OCI-LY1 (cell line): ENCODE results near the gene ITLN2.
"Not testable (repeated sequence)": the region's sequence is repeated elsewhere in the genome, so short reads cannot be mapped to it uniquely, and the experiment has no call there.

Source experiments
- EZH2 ChIP-seq: fragments of 200-600 bp; sonication (generic), shearing (Covaris generic); IDR thresholded peaks from 2 replicates; pipeline ENCODE4 v1.8.0; 2017; ENCODE audit warnings: borderline replicate concordance, mixed run types, mild to moderate bottlenecking, antibody characterized with exemption, low read length, moderate library complexity, mixed read lengths
- TF ChIP-seq, protein P1 (sequence below): fragments of 200-600 bp; sonication (generic), shearing (Covaris generic); IDR thresholded peaks from 2 replicates; pipeline ENCODE4 v1.5.1; 2017; ENCODE audit warnings: mild to moderate bottlenecking, antibody characterized with exemption, low read length, moderate library complexity, mixed read lengths

DNA sequence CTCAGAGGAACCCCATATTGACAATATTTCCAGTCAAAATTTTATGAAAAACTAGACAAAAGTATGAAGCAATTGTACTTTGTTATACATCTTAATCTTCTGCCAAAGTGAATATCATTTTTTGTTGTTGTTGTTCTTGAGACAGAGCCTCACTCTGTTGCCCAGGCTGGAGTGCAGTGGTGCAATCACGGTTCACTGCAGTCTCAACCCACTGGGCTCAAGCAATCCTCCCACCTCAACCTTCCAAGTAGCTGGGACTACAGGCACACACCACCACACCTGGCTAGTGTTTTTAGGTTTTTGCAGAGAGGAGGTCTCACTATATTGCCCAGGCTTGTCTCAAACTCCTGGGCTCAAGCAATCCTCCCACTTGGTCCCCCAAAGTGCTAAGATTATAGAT lies 52.4 kb downstream of the ITLN2 start:
- TF ChIP-seq, protein P1, sequence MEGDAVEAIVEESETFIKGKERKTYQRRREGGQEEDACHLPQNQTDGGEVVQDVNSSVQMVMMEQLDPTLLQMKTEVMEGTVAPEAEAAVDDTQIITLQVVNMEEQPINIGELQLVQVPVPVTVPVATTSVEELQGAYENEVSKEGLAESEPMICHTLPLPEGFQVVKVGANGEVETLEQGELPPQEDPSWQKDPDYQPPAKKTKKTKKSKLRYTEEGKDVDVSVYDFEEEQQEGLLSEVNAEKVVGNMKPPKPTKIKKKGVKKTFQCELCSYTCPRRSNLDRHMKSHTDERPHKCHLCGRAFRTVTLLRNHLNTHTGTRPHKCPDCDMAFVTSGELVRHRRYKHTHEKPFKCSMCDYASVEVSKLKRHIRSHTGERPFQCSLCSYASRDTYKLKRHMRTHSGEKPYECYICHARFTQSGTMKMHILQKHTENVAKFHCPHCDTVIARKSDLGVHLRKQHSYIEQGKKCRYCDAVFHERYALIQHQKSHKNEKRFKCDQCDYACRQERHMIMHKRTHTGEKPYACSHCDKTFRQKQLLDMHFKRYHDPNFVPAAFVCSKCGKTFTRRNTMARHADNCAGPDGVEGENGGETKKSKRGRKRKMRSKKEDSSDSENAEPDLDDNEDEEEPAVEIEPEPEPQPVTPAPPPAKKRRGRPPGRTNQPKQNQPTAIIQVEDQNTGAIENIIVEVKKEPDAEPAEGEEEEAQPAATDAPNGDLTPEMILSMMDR = not testable (repeated sequence)
- TF ChIP-seq EZH2 = not testable (repeated sequence)
